GM12878 (cell line): ENCODE measurements around the gene SDC1. TPM values are rescaled to one million over a fixed set of nuclear protein-coding genes. Genes with fewer than 3 reads are reported as not detected.
A peak's percentile ranks its signal among the peaks of the same experiment; 100 is the strongest.

Source experiments
- ATAC-seq: fragments of 200-7000 bp; cut with Tn5 transposase; 3 replicates; pipeline ENCODE4 v1.9.1; 2020; ENCODE audit warnings: mild to moderate bottlenecking, moderate library complexity
- BruUV-seq: library from RNA; stranded (reverse); fragments of 400-500 nt; replicated peaks from 2 replicates; lab custom pipeline; 2021; lab: Mats Ljungman, UMichigan
- CTCF ChIA-PET: fragments of 300-600 bp; sonication (Branson Sonifier 250); formaldehyde crosslinking; extraction: SDS; loops from one replicate; lab custom pipeline; 2021; ENCODE audit warnings: inconsistent platforms; lab: Yijun Ruan, JAX
- POLR2A ChIA-PET: fragments of 350-600 bp; formaldehyde crosslinking; extraction: SDS; loops from one replicate; lab custom pipeline; 2021; ENCODE audit warnings: inconsistent platforms; lab: Charles Lee
- RAD21 ChIA-PET: fragments of 300-600 bp; sonication (Branson Sonifier 250); formaldehyde crosslinking; loops from one replicate; lab custom pipeline; 2023; ENCODE audit warnings: antibody characterized with exemption; ENCODE audit not compliant: unreplicated experiment; lab: Charles Lee
- SMC1A ChIA-PET: fragments of 300-600 bp; sonication (Branson Sonifier 250); formaldehyde crosslinking; loops from one replicate; lab custom pipeline; 2023; ENCODE audit not compliant: unreplicated experiment, uncharacterized antibody; lab: Charles Lee
- DNase-seq: peaks from one replicate; pipeline ENCODE4 v3.0.0-alpha.2; 2011; ENCODE audit warnings: low read depth, low spot score
- FAIRE-seq: peaks from 3 replicates; lab custom pipeline; 2011; peaks lifted over from hg19 to GRCh38; lab: Jason Lieb, UNC
- H2AFZ ChIP-seq: 2 replicates; pipeline ENCODE4 v1.6.0; 2011; ENCODE audit warnings: low read depth, low read length, control low read depth; ENCODE audit not compliant: control insufficient read depth
- H3K27ac ChIP-seq: 2 replicates; pipeline ENCODE4 v1.5.1; 2011; ENCODE audit warnings: control low read depth; ENCODE audit not compliant: control insufficient read depth, insufficient read depth
- H3K27me3 ChIP-seq, 2 experiments: replicated peaks in 1 of 2; 2 replicates each; pipeline versions ENCODE4 v1.6.0 to v1.6.1; 2011; ENCODE audit warnings: low read length in 1 of 2; ENCODE audit not compliant: control insufficient read depth in 2 of 2, insufficient read depth in 2 of 2
- H3K36me3 ChIP-seq, 2 experiments: 2 replicates each; pipeline ENCODE4 v1.5.1; 2011; ENCODE audit warnings: low read length in 1 of 2; ENCODE audit not compliant: control insufficient read depth in 2 of 2, insufficient read depth in 2 of 2
- H3K4me1 ChIP-seq: 2 replicates; pipeline ENCODE4 v1.6.1; 2011; ENCODE audit warnings: mild to moderate bottlenecking, low read length, moderate library complexity, mixed read lengths; ENCODE audit not compliant: control insufficient read depth, insufficient read depth
- H3K4me2 ChIP-seq: 2 replicates; pipeline ENCODE4 v1.6.0; 2011; ENCODE audit warnings: control low read depth; ENCODE audit not compliant: control insufficient read depth, insufficient read depth
- H3K4me3 ChIP-seq: fragments of 200-600 bp; sonication (generic); 2 replicates; pipeline ENCODE4 v1.5.1; 2016
- H3K79me2 ChIP-seq: 2 replicates; pipeline ENCODE4 v1.6.0; 2011; ENCODE audit warnings: low read length; ENCODE audit not compliant: control insufficient read depth, insufficient read depth
- H3K9ac ChIP-seq: 2 replicates; pipeline ENCODE4 v1.8.0; 2011; ENCODE audit warnings: low read length, control low read depth, mixed read lengths; ENCODE audit not compliant: control insufficient read depth, insufficient read depth
- H3K9me3 ChIP-seq: replicated peaks from 3 replicates; pipeline ENCODE4 v1.5.1; 2011; ENCODE audit warnings: mild to moderate bottlenecking, low read length; ENCODE audit not compliant: control insufficient read depth, insufficient read depth
- H4K20me1 ChIP-seq: 2 replicates; pipeline ENCODE4 v1.6.0; 2011; ENCODE audit not compliant: control insufficient read depth, insufficient read depth
- ATF7 ChIP-seq: fragments of 450-650 bp; IDR thresholded peaks from 2 replicates; pipeline ENCODE4 v1.6.1; 2016; ENCODE audit warnings: low read depth, mild to moderate bottlenecking
- BCL11A ChIP-seq: IDR thresholded peaks from 2 replicates; pipeline ENCODE4 v1.6.1; 2011; ENCODE audit warnings: low read depth, low read length
- BHLHE40 ChIP-seq, 2 experiments: fragments of 450-650 bp in 1 of 2; IDR thresholded peaks; 2 replicates each; pipeline ENCODE4 v1.6.1; 2011 to 2017; ENCODE audit warnings: low read depth in 2 of 2, borderline replicate concordance in 1 of 2, improper control_type of control experiment in 1 of 2, low read length in 1 of 2, mild to moderate bottlenecking in 1 of 2
- CBFB ChIP-seq: IDR thresholded peaks from 2 replicates; pipeline ENCODE4 v1.6.1; 2016; ENCODE audit warnings: antibody characterized with exemption, low read depth
- CHD2 ChIP-seq: IDR thresholded peaks from 2 replicates; pipeline ENCODE4 v1.6.1; 2011; ENCODE audit warnings: low read depth, low read length, improper control_type of control experiment, borderline replicate concordance
- CHD4 ChIP-seq: fragments of 200-600 bp; sonication (generic); IDR thresholded peaks from 2 replicates; pipeline ENCODE4 v1.6.1; 2016; ENCODE audit warnings: mild to moderate bottlenecking
- EED ChIP-seq: sonication (generic); IDR thresholded peaks from 2 replicates; pipeline ENCODE4 v1.6.1; 2016; ENCODE audit warnings: antibody characterized with exemption, low read depth
- EZH2 ChIP-seq: IDR thresholded peaks from 2 replicates; pipeline ENCODE4 v1.6.1; 2012; ENCODE audit warnings: low read depth, mild to moderate bottlenecking, control low read depth, inconsistent platforms, low read length, borderline replicate concordance; ENCODE audit not compliant: control insufficient read depth
- HDGF ChIP-seq: fragments of 450-650 bp; IDR thresholded peaks from 2 replicates; pipeline ENCODE4 v1.6.1; 2016; ENCODE audit warnings: antibody characterized with exemption
- IKZF2 ChIP-seq, 2 experiments: fragments of 450-650 bp; IDR thresholded peaks; 2 replicates each; pipeline ENCODE4 v1.6.1; 2017; ENCODE audit warnings: mild to moderate bottlenecking in 2 of 2, moderate library complexity in 2 of 2
- MTA2 ChIP-seq: fragments of 450-650 bp; IDR thresholded peaks from 2 replicates; pipeline ENCODE4 v1.6.1; 2016; ENCODE audit warnings: low read depth, mild to moderate bottlenecking, moderate library complexity
- NBN ChIP-seq: fragments of 450-650 bp; IDR thresholded peaks from 2 replicates; pipeline ENCODE4 v1.6.1; 2016
- NFIC ChIP-seq: IDR thresholded peaks from 2 replicates; pipeline ENCODE4 v1.6.1; 2012; ENCODE audit warnings: low read depth, mild to moderate bottlenecking, inconsistent platforms, low read length, moderate library complexity
- NR2C2 ChIP-seq: IDR thresholded peaks from 2 replicates; pipeline ENCODE4 v1.6.1; 2011; ENCODE audit warnings: borderline replicate concordance, low read depth; ENCODE audit not compliant: control insufficient read depth, insufficient read length
- PAX5 ChIP-seq: IDR thresholded peaks from 2 replicates; pipeline ENCODE4 v1.6.1; 2011; ENCODE audit warnings: low read depth, low read length, borderline replicate concordance
- POLR2A ChIP-seq: IDR thresholded peaks from 2 replicates; pipeline ENCODE4 v1.6.1; 2011; ENCODE audit warnings: low read depth, mild to moderate bottlenecking, low read length
- POU2F2 ChIP-seq: IDR thresholded peaks from 3 replicates; pipeline ENCODE4 v1.6.1; 2011; ENCODE audit warnings: low read depth, mild to moderate bottlenecking, low read length, borderline replicate concordance
- RELA ChIP-seq: fragments of 450-650 bp; IDR thresholded peaks from 2 replicates; pipeline ENCODE4 v1.8.0; 2014; ENCODE audit warnings: borderline replicate concordance; ENCODE audit not compliant: partially characterized antibody
- RUNX3 ChIP-seq: IDR thresholded peaks from 2 replicates; pipeline ENCODE4 v1.6.1; 2012; ENCODE audit warnings: low read length, inconsistent platforms
- SIN3A ChIP-seq: IDR thresholded peaks from 2 replicates; pipeline ENCODE4 v1.6.1; 2012; ENCODE audit warnings: low read depth, low read length, improper control_type of control experiment
- TCF12 ChIP-seq: IDR thresholded peaks from 2 replicates; pipeline ENCODE4 v1.6.1; 2011; ENCODE audit warnings: low read depth, mild to moderate bottlenecking, low read length
- TCF3 ChIP-seq: IDR thresholded peaks from 2 replicates; pipeline ENCODE4 v1.6.1; 2012; ENCODE audit warnings: low read depth, mild to moderate bottlenecking, low read length, borderline replicate concordance; ENCODE audit not compliant: insufficient read depth
- TCF7 ChIP-seq: IDR thresholded peaks from 2 replicates; pipeline ENCODE4 v1.6.1; 2014; ENCODE audit warnings: antibody characterized with exemption, borderline replicate concordance
- WRNIP1 ChIP-seq: IDR thresholded peaks from 2 replicates; pipeline ENCODE4 v1.6.1; 2011; ENCODE audit warnings: low read depth, low read length, improper control_type of control experiment, borderline replicate concordance
- ZNF274 ChIP-seq: IDR thresholded peaks from one replicate; pipeline ENCODE4 v1.8.0; 2011; ENCODE audit not compliant: insufficient read length, insufficient read depth
- WGBS: methylation state at CpG from one replicate; pipeline ENCODE4 v1.1.6; 2016; ENCODE audit warnings: low lambda C conversion rate; ENCODE audit not compliant: insufficient replicate concordance, insufficient coverage; ENCODE audit errors: missing lambda C conversion rate; 5-methylcytosine and 5-hydroxymethylcytosine counted together
- in situ Hi-C: fragments of 300-500 bp; cut with MboI; formaldehyde crosslinking; loops from 9 replicates; pipeline ENCODE4 v1.14.3; 2018; ENCODE audit warnings: mixed read lengths
- intact Hi-C: fragments of 100-400 bp; cut with micrococcal nuclease; formaldehyde crosslinking; loops from one replicate; pipeline ENCODE4 v1.14.2; 2022; ENCODE audit not compliant: unreplicated experiment
- polyA plus RNA-seq, 11 experiments: library from polyadenylated mRNA; depleted of rRNA in 4 of 11; unstranded in 6 of 11; stranded (reverse) in 5 of 11; fragments of >200 nt; fragmentation: Nextera tagmentation in 4 of 11; fragmentation: Illumina TruSeq in 1 of 11; extraction: Ambion mirVana in 4 of 11; extraction: Trizol in 1 of 11; gene quantifications; 1 replicate in 1 of 11; 2 replicates in 10 of 11; pipeline versions ENCODE4 v1.2.1 to v1.2.3, GENCODE V29; 2011 to 2016; ENCODE audit warnings: inconsistent platforms in 2 of 11, missing spikeins in 2 of 11, low read depth in 1 of 11
- total RNA-seq, 4 experiments: library from RNA; depleted of rRNA in 3 of 4; stranded (reverse); fragments of >200 nt in 3 of 4; fragmentation: Illumina TruSeq in 1 of 4; extraction: Trizol in 1 of 4; gene quantifications; 2 replicates each; pipeline versions ENCODE4 v1.2.1 to v1.2.3, GENCODE V29; 2013 to 2021

The SDC1 gene
- total and polyA plus RNA-seq, 10 of the 15 experiments (the other 5 are each of a cell fraction or from before 2014, with no cell fraction given), result 0.85 to 36.8 (median 23.7) TPM

- TF ChIP-seq TCF12 (peak; percentile 59; the same call in 1 of the 2 replicates), EZH2 (no peak), NFIC (no peak), HDGF (peak; percentile 79), ZNF274 (no peak), CHD2 (peak; percentile 54; the same call in 1 of the 2 replicates), TCF3 (0 out of 2 replicates have a peak, but pooled peaks have one; percentile 47), RELA (no peak), WRNIP1 (no peak), TCF7 (no peak), POLR2A (no peak)
- TF ChIP-seq, all 136 proteins: peak for 12
Observed at GRCh38 chr2:20165677-20166509, 59.0 kb downstream of the SDC1 start (continued).

- ChIA-PET CTCF (no interaction called here), POLR2A (no interaction called here), SMC1A (interaction anchor here (1.3 kb wide), 1 partner anchor 13 kb away, joined by 3 read pairs; no protein-coding TSS in a partner anchor), RAD21 (no interaction called here)
- ATAC-seq (no peak), DNase-seq (no peak), FAIRE-seq (no peak)
- H4K20me1 ChIP-seq, result no peaks in the 10 kb centered on the region
- no peak overlapping the region for H3K4me2 ChIP-seq
- no peak overlapping the region for H3K4me3 ChIP-seq
- intact Hi-C loops (no loop called here), in situ Hi-C loops (no loop called here)
- BruUV-seq, result no TSS peak
- H3K36me3 ChIP-seq, result no peaks in the 10 kb centered on the region
- no peak overlapping the region for H3K27ac ChIP-seq
- no peaks in the 10 kb centered on the region for H3K79me2 ChIP-seq
- H3K9me3 ChIP-seq, result no peaks in the 10 kb centered on the region
- H3K4me1 ChIP-seq, result peaks cover 13% of the 10 kb centered on the region
- 69% methylated on average over 3 of the region's 3 CpGs for WGBS
- H3K9ac ChIP-seq, result no peak overlapping the region
- H3K27me3 ChIP-seq, result no peaks in the 10 kb centered on the region
- no peak overlapping the region for H2AFZ ChIP-seq
- TF ChIP-seq ATF7, result peak; percentile 29; the same call in 1 of the 2 replicates
- TF ChIP-seq EED, result peak; percentile 60; the same call in 1 of the 2 replicates
- TF ChIP-seq NR2C2, result peak; percentile 32
- peak; percentile 87; the same call in 1 of the 2 replicates for TF ChIP-seq PAX5
- TF ChIP-seq NBN, result peak; percentile 47; the same call in 1 of the 2 replicates
- TF ChIP-seq SIN3A, result no peak
- TF ChIP-seq POU2F2, result no peak; the same call in 2 of the 3 replicates
- peak in 1 of 2 experiments; percentile 27; a peak in 1 of 4 replicates for TF ChIP-seq IKZF2 (IDR thresholded peaks at IDR 0.05)
- TF ChIP-seq CHD4, result peak; percentile 95; the same call in 1 of the 2 replicates
- 0 out of 2 replicates have a peak, but pooled peaks have one; percentile 12 for TF ChIP-seq BCL11A
- peak; percentile 39; the same call in 1 of the 2 replicates for TF ChIP-seq HDGF
- TF ChIP-seq RUNX3, result peak; percentile 93
- TF ChIP-seq ZNF274, result no peak
- TF ChIP-seq CBFB, result peak; percentile 70; the same call in 1 of the 2 replicates
- 0 out of 4 replicates have a peak, but pooled peaks of 1 of the 2 experiments have one; percentile 21 for TF ChIP-seq BHLHE40 (IDR thresholded peaks at IDR 0.05; ENCODE audit: borderline replicate concordance in 1 of 2, low read depth in 2 of 2, low read length in 1 of 2)
- 0 out of 2 replicates have a peak, but pooled peaks have one; percentile 32 for TF ChIP-seq MTA2
Observed at GRCh38 chr2:20164734-20165478, 60.0 kb downstream of the SDC1 start.
